RWPE2 (cell line): ENCODE data around the gene ARF1.
A peak's percentile ranks its signal among the peaks of the same experiment; 100 is the strongest.

Source experiments
- ATAC-seq: fragments of 200-7000 bp; cut with Tn5 transposase; 3 replicates; pipeline ENCODE4 v1.9.1; 2021; ENCODE audit warnings: low read depth
- DNase-seq: peaks from one replicate; pipeline ENCODE4 v3.0.0-alpha.2; 2020; ENCODE audit warnings: low spot score
- H3K27ac ChIP-seq: fragments of 450-650 bp; 2 replicates; pipeline ENCODE4 v1.5.1; 2017; ENCODE audit warnings: mild to moderate bottlenecking; ENCODE audit not compliant: poor library complexity, severe bottlenecking
- H3K27me3 ChIP-seq: fragments of 250-450 bp; sonication (Bioruptor Pico); 2 replicates; pipeline ENCODE4 v1.5.1; 2021; ENCODE audit warnings: mild to moderate bottlenecking, moderate library complexity; ENCODE audit not compliant: insufficient read depth, poor library complexity, severe bottlenecking
- H3K36me3 ChIP-seq: fragments of 250-450 bp; sonication (Bioruptor Pico); 2 replicates; pipeline ENCODE4 v1.5.1; 2020; ENCODE audit warnings: low read depth, mild to moderate bottlenecking, moderate library complexity
- H3K4me1 ChIP-seq: fragments of 250-450 bp; sonication (Bioruptor Pico); 2 replicates; pipeline ENCODE4 v1.5.1; 2021; ENCODE audit warnings: mild to moderate bottlenecking, moderate library complexity; ENCODE audit not compliant: insufficient read depth, poor library complexity, severe bottlenecking
- H3K4me3 ChIP-seq: fragments of 250-450 bp; sonication (Bioruptor Pico); 2 replicates; pipeline ENCODE4 v1.5.1; 2021; ENCODE audit warnings: mild to moderate bottlenecking, moderate library complexity; ENCODE audit not compliant: severe bottlenecking
- H3K9me3 ChIP-seq: fragments of 250-450 bp; sonication (Bioruptor Pico); 2 replicates; pipeline ENCODE4 v1.5.1; 2021; ENCODE audit warnings: mild to moderate bottlenecking, moderate library complexity; ENCODE audit not compliant: severe bottlenecking
- CTCF ChIP-seq: fragments of 450-650 bp; IDR thresholded peaks from one replicate; pipeline ENCODE4 v1.5.1; 2017; ENCODE audit warnings: mild to moderate bottlenecking, moderate library complexity; ENCODE audit not compliant: poor library complexity, severe bottlenecking

The ARF1 gene

GRCh38 chr1:228107636-228108035 is 25.1 kb downstream of the ARF1 start:
- no peaks in the 10 kb centered on the region for H3K36me3 ChIP-seq
- no peaks in the 10 kb centered on the region for H3K9me3 ChIP-seq
- H3K4me3 ChIP-seq = no peak overlapping the region
- H3K27me3 ChIP-seq = no peaks in the 10 kb centered on the region
- H3K4me1 ChIP-seq = no peaks in the 10 kb centered on the region
- no peak for TF ChIP-seq CTCF
- ATAC-seq (no peak), DNase-seq (no peak)
- H3K27ac ChIP-seq = no peak overlapping the region

- ATAC-seq = no peak
These were observed 25.7 kb downstream of the ARF1 start for GRCh38 chr1:228108055-228108690.

GRCh38 chr1:228108742-228109072 is 26.2 kb downstream of the ARF1 start:
- no peaks in the 10 kb centered on the region for H3K9me3 ChIP-seq
- ATAC-seq = no peak
- H3K4me1 ChIP-seq = no peaks in the 10 kb centered on the region
- peak overlapping the region; percentile 91 for H3K4me3 ChIP-seq
- H3K36me3 ChIP-seq = no peaks in the 10 kb centered on the region
- DNase-seq = no peak
- TF ChIP-seq CTCF = no peak
- H3K27me3 ChIP-seq = no peaks in the 10 kb centered on the region
- H3K27ac ChIP-seq = no peak overlapping the region

More at GRCh38 chr1:228108055-228108690, 25.7 kb downstream of the ARF1 start:
- Histone ChIP-seq H3K36me3 (no peaks in the 10 kb centered on the region), H3K27me3 (no peaks in the 10 kb centered on the region), H3K4me3 (peak overlapping the region; percentile 91), H3K27ac (no peak overlapping the region), H3K9me3 (no peaks in the 10 kb centered on the region), H3K4me1 (no peaks in the 10 kb centered on the region)
- no peak for TF ChIP-seq CTCF
- DNase-seq = no peak

- no peaks in the 10 kb centered on the region for H3K9me3 ChIP-seq
- ATAC-seq (peak; percentile 75), DNase-seq (no peak)
- no peaks in the 10 kb centered on the region for H3K4me1 ChIP-seq
- H3K27ac ChIP-seq = peak within 1 kb of the TSS; percentile 27
- H3K4me3 ChIP-seq = peak within 1 kb of the TSS; percentile 91
- H3K27me3 ChIP-seq = no peaks in the 10 kb centered on the region
- TF ChIP-seq CTCF = no peak
- H3K36me3 ChIP-seq = no peaks in the 10 kb centered on the region
These were observed 26.8 kb downstream of the ARF1 start, which contains the start of gene MRPL55 for GRCh38 chr1:228109073-228109961. Gene MRPL55, minus strand, starts transcription at chr1:228109299. Its CDS starts 1,039 bp downstream, at chr1:228108260.
